Transverse colon (tissue), 4 donors: ENCODE results near the gene IL12B. TPM values are rescaled to one million over a fixed set of nuclear protein-coding genes. Genes with fewer than 3 reads are reported as not detected.

ENCODE experiments used
- DNase-seq: peaks from one replicate; pipeline ENCODE4 v3.0.0-alpha.2; 2019
- H3K27ac ChIP-seq, 4 donors: fragments of 200-600 bp; sonication (generic); 2 replicates each; pipeline ENCODE4 v1.5.1; 2016 to 2018; ENCODE audit warnings: inconsistent platforms in 4 of 4
- H3K27me3 ChIP-seq: fragments of 200-600 bp; sonication (generic); 2 replicates; pipeline ENCODE4 v1.5.1; 2017; ENCODE audit warnings: inconsistent platforms
- H3K36me3 ChIP-seq, 4 donors: fragments of 200-600 bp; sonication (generic); 2 replicates each; pipeline ENCODE4 v1.5.1; 2017 to 2019; ENCODE audit warnings: inconsistent platforms in 4 of 4
- H3K4me1 ChIP-seq, 4 donors: fragments of 200-600 bp; sonication (generic); 2 replicates each; pipeline ENCODE4 v1.5.1; 2017 to 2020; ENCODE audit warnings: inconsistent platforms in 4 of 4
- H3K4me3 ChIP-seq, 4 donors: fragments of 200-600 bp; sonication (generic); 1 replicate in 1 of 4; 2 replicates in 3 of 4; pipeline versions ENCODE4 v1.5.1 to v1.6.1; 2017 to 2019; ENCODE audit warnings: inconsistent platforms in 4 of 4
- H3K9me3 ChIP-seq, 2 donors: fragments of 200-600 bp; sonication (generic); 2 replicates each; pipeline ENCODE4 v1.5.1; 2017 to 2019; ENCODE audit warnings: inconsistent platforms in 2 of 2
- EP300 ChIP-seq: sonication (generic); formaldehyde crosslinking; IDR thresholded peaks from one replicate; pipeline ENCODE4 v1.6.1; 2017; ENCODE audit warnings: antibody characterized with exemption, low read depth
- POLR2A ChIP-seq: fragments of 450-650 bp; IDR thresholded peaks from one replicate; pipeline ENCODE4 v1.6.1; 2016; ENCODE audit warnings: antibody characterized with exemption, mild to moderate bottlenecking, moderate library complexity
- POLR2AphosphoS5 ChIP-seq, 3 donors: sonication (generic); formaldehyde crosslinking; IDR thresholded peaks; one replicate each; pipeline ENCODE4 v1.6.1; 2016; ENCODE audit warnings: antibody characterized with exemption in 3 of 3
- WGBS, 2 donors: methylation state at CpG; one replicate each; pipeline ENCODE4 v1.1.5; 2018; ENCODE audit warnings: low coverage in 1 of 2; 5-methylcytosine and 5-hydroxymethylcytosine counted together
- in situ Hi-C, 4 donors: fragments of 200-750 bp; cut with MboI; loops; one replicate each; pipeline versions ENCODE4 v1.15.0 to v1.15.1; 2017; ENCODE audit warnings: low sequenced_read_pairs in 3 of 4, low pct_ligation_motif_present in 1 of 4, low pct_unique_long_range_greater_than_20kb in 1 of 4
- intact Hi-C: fragments of 100-400 bp; cut with DNase I; formaldehyde crosslinking; loops from one replicate; pipeline ENCODE4 v1.15.1; 2023; ENCODE audit warnings: low total_unique reads
- total RNA-seq, 4 donors: library from RNA; depleted of rRNA; stranded (reverse); fragments of >200 nt; gene quantifications; one replicate each; pipeline ENCODE4 v1.1.0, GENCODE V29; 2016
- TF ChIP-seq, protein P1 (sequence below), 5 experiments: fragments of 200-600 bp in 3 of 5; fragments of 450-650 bp in 2 of 5; sonication (generic) in 3 of 5; IDR thresholded peaks; 1 replicate in 2 of 5; 2 replicates in 3 of 5; pipeline ENCODE4 v1.5.1; 2016 to 2017; ENCODE audit warnings: antibody characterized with exemption in 5 of 5, inconsistent platforms in 3 of 5, mild to moderate bottlenecking in 2 of 5, moderate library complexity in 1 of 5

Gene IL12B
- total RNA-seq, 4 donors from 2014 or later = not detected

DNA sequence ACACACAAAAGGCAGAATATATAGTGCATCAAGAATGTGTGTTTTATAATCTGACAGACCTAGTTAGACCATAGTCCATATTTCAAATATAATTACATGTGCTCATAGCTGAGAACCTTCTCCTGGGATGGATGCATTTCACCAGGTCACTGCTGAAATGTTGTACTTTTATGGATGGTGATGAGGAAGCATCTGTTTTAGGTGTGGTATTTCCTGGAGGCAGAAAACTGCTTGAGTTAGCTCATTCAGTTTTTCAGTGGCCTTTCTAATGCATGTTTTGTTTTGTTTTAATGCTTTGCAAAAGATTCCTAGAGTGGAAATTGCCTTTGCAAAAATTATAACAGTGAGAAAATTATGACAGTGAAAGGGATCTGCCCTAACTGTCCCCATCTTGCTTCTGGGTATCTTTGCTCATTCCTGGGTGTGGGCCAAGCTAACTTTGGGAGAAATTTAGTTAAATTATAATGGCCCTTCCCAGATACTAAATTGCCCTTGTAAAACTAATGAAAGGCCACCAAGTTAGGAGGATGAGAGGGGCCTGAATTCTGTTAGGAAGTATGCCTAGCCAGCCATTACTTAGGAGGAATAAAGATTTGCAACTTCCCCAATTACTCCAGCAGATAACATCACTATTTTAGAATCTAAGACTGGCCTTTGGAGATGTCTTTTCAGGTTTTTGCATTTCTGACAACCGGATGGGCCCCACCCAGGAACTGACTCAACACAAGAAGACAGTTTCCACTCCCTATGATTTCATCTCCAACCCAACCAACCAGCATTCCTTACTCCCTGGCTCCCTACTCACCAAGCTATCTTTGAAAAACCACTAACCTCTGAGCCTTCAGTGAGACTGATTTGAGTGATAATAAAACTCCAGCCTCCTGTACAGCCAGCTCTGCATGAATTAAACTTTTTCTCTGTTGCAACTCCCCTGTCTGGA, 7.0 kb upstream of the IL12B start:
- H3K27ac ChIP-seq = no peak overlapping the region
- intact Hi-C loops (no loop called here), in situ Hi-C loops (no loop called here)
- no peak for DNase-seq
- no peaks in the 10 kb centered on the region for H3K27me3 ChIP-seq
- no peak for TF ChIP-seq POLR2AphosphoS5 (IDR thresholded peaks at IDR 0.05)
- TF ChIP-seq, protein P1, sequence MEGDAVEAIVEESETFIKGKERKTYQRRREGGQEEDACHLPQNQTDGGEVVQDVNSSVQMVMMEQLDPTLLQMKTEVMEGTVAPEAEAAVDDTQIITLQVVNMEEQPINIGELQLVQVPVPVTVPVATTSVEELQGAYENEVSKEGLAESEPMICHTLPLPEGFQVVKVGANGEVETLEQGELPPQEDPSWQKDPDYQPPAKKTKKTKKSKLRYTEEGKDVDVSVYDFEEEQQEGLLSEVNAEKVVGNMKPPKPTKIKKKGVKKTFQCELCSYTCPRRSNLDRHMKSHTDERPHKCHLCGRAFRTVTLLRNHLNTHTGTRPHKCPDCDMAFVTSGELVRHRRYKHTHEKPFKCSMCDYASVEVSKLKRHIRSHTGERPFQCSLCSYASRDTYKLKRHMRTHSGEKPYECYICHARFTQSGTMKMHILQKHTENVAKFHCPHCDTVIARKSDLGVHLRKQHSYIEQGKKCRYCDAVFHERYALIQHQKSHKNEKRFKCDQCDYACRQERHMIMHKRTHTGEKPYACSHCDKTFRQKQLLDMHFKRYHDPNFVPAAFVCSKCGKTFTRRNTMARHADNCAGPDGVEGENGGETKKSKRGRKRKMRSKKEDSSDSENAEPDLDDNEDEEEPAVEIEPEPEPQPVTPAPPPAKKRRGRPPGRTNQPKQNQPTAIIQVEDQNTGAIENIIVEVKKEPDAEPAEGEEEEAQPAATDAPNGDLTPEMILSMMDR (IDR thresholded peaks at IDR 0.05) = no peak
- no peak for TF ChIP-seq EP300
- TF ChIP-seq POLR2A = no peak
- H3K4me1 ChIP-seq = no peaks in the 10 kb centered on the region
- no peaks in the 10 kb centered on the region for H3K9me3 ChIP-seq
- no peaks in the 10 kb centered on the region for H3K36me3 ChIP-seq
- no peak overlapping the region for H3K4me3 ChIP-seq
- 39 to 40% methylated on average over 1 of the region's 1 CpG for WGBS, 2 donors

DNA sequence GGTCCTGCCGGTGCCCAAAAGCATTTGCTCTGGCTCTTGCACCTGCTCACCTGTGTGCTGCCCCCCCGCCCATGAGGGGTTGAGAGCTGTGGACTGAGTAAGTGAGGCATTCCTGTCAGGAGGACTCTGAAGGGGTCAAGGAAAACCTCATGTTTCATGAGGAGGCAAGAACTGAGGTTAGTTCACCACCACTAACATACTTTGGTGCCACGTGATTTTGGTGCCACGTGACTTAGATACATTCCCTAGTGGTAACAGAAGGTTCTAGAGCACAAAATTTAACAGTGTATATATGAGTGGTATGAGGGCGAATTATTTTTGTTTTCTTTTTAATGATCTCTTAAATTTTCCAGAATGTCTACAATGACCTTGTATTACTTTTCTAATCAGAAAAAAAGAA, 6.3 kb upstream of the IL12B start:
- no peak for DNase-seq
- TF ChIP-seq POLR2AphosphoS5 (IDR thresholded peaks at IDR 0.05) = no peak
- no peak for TF ChIP-seq POLR2A
- TF ChIP-seq, protein P1 (IDR thresholded peaks at IDR 0.05) = no peak
- TF ChIP-seq EP300 = no peak
- H3K36me3 ChIP-seq = no peaks in the 10 kb centered on the region
- H3K9me3 ChIP-seq = no peaks in the 10 kb centered on the region
- no peak overlapping the region for H3K4me3 ChIP-seq
- intact Hi-C loops (no loop called here), in situ Hi-C loops (no loop called here)
- H3K4me1 ChIP-seq = peaks cover 0 to 1% (median 0%) of the 10 kb centered on the region in 4 donors
- no peak overlapping the region for H3K27ac ChIP-seq
- 93 to 100% methylated on average over 3 to 5 of the region's 5 CpGs for WGBS, 2 donors
- H3K27me3 ChIP-seq = no peaks in the 10 kb centered on the region

DNA sequence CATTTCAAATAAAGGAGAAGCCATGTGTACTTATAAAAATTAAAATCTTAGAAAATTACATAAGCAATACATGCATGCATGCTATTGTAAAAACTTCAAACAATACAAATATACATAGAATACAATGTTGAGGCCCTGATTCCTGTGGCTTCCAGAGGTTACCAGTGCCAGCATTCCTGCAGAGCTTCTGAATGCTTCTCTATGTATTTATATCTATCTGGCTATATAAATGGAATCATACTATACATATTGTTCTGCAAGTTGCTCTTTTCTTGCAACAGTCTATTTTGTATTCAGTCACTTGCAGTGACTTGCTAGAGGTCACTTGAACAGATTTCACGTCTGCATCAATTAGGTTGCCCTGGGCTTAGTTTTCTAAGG, 3.2 kb upstream of the IL12B start:
- H3K27me3 ChIP-seq = peaks cover 19% of the 10 kb centered on the region
- TF ChIP-seq, protein P1 (IDR thresholded peaks at IDR 0.05) = no peak
- TF ChIP-seq POLR2A = no peak
- H3K9me3 ChIP-seq = no peaks in the 10 kb centered on the region
- WGBS, 2 donors = 77% methylated on average over 1 of the region's 1 CpG; no CpG with 5 or more reads in 1 of the 2 donors
- DNase-seq = no peak
- in situ Hi-C loops (no loop called here), intact Hi-C loops (no loop called here)
- no peak overlapping the region for H3K27ac ChIP-seq
- H3K4me3 ChIP-seq = no peak overlapping the region
- H3K36me3 ChIP-seq = no peaks in the 10 kb centered on the region
- H3K4me1 ChIP-seq = peaks cover 0 to 8% (median 2%) of the 10 kb centered on the region in 4 donors

DNA sequence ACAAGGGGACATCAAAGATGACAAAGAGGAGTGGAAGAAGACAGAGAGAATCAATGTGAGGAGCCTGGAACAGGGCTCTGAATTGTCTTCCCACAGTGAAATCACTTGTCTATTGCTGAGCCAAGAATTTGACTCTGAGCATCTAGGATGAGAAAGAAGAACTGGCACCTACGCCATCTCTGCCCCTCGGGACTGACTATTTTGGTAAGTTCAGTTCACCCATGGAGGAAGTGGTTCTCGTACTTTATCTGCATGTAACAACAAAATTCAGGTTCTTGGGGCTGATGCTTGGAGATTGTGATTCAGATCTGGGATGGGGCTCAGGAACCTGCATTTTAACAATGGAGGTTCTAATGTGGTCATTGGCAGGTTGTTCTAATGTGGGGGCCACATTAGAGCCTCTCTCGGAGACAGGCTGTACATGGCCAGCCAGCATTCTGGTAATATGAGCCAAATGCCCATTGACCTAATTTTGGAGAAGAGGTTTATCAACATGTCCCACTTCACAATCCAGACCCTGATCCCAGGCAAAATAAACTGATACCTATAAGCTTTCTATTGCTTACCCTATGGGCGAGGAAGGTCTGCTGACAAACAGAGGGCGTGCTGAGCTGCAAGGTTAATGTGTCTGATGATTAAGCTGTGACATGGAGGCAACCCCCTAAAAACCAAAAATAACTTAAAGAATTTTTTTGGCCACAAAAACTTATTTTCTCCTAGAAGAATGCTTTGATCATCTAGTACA, 2.7 kb upstream of the IL12B start:
- TF ChIP-seq POLR2AphosphoS5 (IDR thresholded peaks at IDR 0.05) = no peak
- no peak for TF ChIP-seq EP300
- no peak for TF ChIP-seq POLR2A
- TF ChIP-seq, protein P1 (IDR thresholded peaks at IDR 0.05) = no peak
- no peak for DNase-seq
- H3K9me3 ChIP-seq = no peaks in the 10 kb centered on the region
- no peak overlapping the region for H3K4me3 ChIP-seq
- in situ Hi-C loops (no loop called here), intact Hi-C loops (no loop called here)
- peaks cover 0 to 8% (median 2%) of the 10 kb centered on the region in 4 donors for H3K4me1 ChIP-seq
- WGBS, 2 donors = 71 to 84% methylated on average over 2 to 6 of the region's 6 CpGs
- peaks cover 21% of the 10 kb centered on the region for H3K27me3 ChIP-seq
- H3K27ac ChIP-seq = no peak overlapping the region
- H3K36me3 ChIP-seq = no peaks in the 10 kb centered on the region
